HG02678 (cell line): ENCODE data around the gene IL18BP.

ENCODE experiments used
- ATAC-seq: cut with Tn5 transposase; IDR thresholded peaks from one replicate; pipeline ENCODE4 v1.9.1; 2021; ENCODE audit warnings: mild to moderate bottlenecking, moderate library complexity; ENCODE audit not compliant: unreplicated experiment

Gene IL18BP

DNA sequence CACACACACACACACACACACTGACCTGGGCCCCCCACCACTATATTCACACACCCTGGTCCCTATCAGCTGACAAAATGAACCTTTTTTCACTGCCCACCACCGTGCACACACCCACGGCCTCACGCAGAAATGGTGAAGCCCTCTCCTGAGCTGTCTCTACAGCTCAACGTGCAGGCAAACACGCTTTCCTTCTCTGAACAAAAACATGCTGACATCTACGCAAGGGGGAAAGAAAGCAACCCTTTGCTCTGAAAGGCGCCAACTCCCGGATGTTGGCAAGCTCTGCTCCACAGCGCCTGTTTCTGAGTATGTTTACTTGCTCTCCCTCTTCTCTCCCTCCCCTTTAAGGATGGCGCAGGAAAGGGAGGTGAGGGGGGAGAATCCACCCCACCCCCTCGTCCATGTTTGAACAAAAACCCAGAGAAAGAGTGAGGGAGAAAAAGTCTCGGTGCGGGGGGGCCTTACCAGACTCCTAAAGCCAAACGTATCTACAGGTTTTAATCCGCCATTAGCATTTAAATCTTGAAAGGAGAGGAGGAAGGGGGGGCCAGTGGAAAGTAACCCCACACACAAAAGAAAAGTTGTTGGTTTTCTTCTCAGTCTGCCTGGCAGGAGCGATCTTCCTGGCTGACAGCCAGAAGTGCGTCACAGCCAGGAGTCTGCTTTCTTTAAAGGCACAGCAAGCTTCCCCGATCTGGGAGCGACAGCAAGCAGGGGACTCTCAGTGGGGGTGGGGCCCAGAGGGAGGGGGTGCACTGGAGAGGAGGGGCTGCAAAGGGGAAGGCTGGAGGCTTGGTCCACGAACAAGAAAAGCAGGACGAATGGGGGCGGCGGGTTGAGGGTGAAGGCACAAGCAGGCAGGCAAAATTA is 42.0 kb downstream of the IL18BP start:
- ATAC-seq, result peak; percentile 39

GRCh38 chr11:72041364-72042063 is 42.8 kb downstream of the IL18BP start:
- no peak for ATAC-seq

GRCh38 chr11:72042064-72042745 is 43.5 kb downstream of the IL18BP start:
- ATAC-seq, result no peak

- no peak for ATAC-seq
These were observed 47.1 kb downstream of the IL18BP start for GRCh38 chr11:72045849-72046248.

GRCh38 chr11:72048766-72049460 is 50.2 kb downstream of the IL18BP start:
- ATAC-seq, result no peak
